ENCODE data around the gene PRSS50.

Gene PRSS50

GRCh38 chr3:46725621-46726314 lies 8.1 kb upstream of the PRSS50 start:
- no peak for DNase-seq

- no peak for DNase-seq
Observed at GRCh38 chr3:46724424-46724823, 6.8 kb upstream of the PRSS50 start.

GRCh38 chr3:46722443-46722842 lies 4.8 kb upstream of the PRSS50 start:
- no peak for DNase-seq

GRCh38 chr3:46721009-46721408 lies 3.3 kb upstream of the PRSS50 start:
- DNase-seq = no peak

GRCh38 chr3:46719735-46720271 lies 2.1 kb upstream of the PRSS50 start:
- no peak for DNase-seq

GRCh38 chr3:46719044-46719565 lies 1.4 kb upstream of the PRSS50 start:
- DNase-seq = no peak

- DNase-seq = no peak
Observed at GRCh38 chr3:46716461-46717441, 918 bp downstream of the PRSS50 start.

- DNase-seq = no peak
Observed at GRCh38 chr3:46715507-46716175, 2.0 kb downstream of the PRSS50 start.

GRCh38 chr3:46714728-46715506 lies 2.8 kb downstream of the PRSS50 start:
- DNase-seq = no peak

- DNase-seq = no peak
Observed at GRCh38 chr3:46713898-46714552, 3.6 kb downstream of the PRSS50 start.

- DNase-seq = no peak
Observed at GRCh38 chr3:46713050-46713897, 4.4 kb downstream of the PRSS50 start.

GRCh38 chr3:46712191-46713049 lies 5.2 kb downstream of the PRSS50 start:
- no peak for DNase-seq

GRCh38 chr3:46711760-46712159 lies 5.9 kb downstream of the PRSS50 start:
- no peak for DNase-seq

GRCh38 chr3:46711305-46711704 lies 6.4 kb downstream of the PRSS50 start:
- DNase-seq = no peak

GRCh38 chr3:46710671-46711295 lies 6.9 kb downstream of the PRSS50 start:
- no peak for DNase-seq

- DNase-seq = no peak
Observed at GRCh38 chr3:46710229-46710628, 7.4 kb downstream of the PRSS50 start.

- no peak for DNase-seq
Observed at GRCh38 chr3:46709721-46710120, 7.9 kb downstream of the PRSS50 start.

- DNase-seq = no peak
Observed at GRCh38 chr3:46709157-46709654, 8.5 kb downstream of the PRSS50 start.
